Thymus (tissue), 11 donors: ENCODE measurements around the gene ATP6V1F. TPM values are rescaled to one million over a fixed set of nuclear protein-coding genes. Genes with fewer than 3 reads are reported as not detected.

Experiments
- DNase-seq, 9 donors: peaks; one replicate each; pipeline ENCODE4 v3.0.0-alpha.2; 2013; ENCODE audit warnings: low spot score in 9 of 9, low read depth in 6 of 9, missing footprints in 1 of 9
- H3K27ac ChIP-seq, 2 donors: one replicate each; pipeline ENCODE4 v1.5.1; 2013; ENCODE audit warnings: control low read depth in 1 of 2, low read depth in 1 of 2, low read length in 1 of 2, mild to moderate bottlenecking in 1 of 2, moderate library complexity in 1 of 2
- H3K27me3 ChIP-seq, 2 donors: one replicate each; pipeline ENCODE4 v1.5.1; 2013; ENCODE audit warnings: low read length in 1 of 2; ENCODE audit not compliant: control insufficient read depth in 2 of 2, insufficient read depth in 1 of 2
- H3K36me3 ChIP-seq, 2 donors: one replicate each; pipeline ENCODE4 v1.5.1; 2013; ENCODE audit warnings: low read length in 1 of 2, mild to moderate bottlenecking in 1 of 2, moderate library complexity in 1 of 2; ENCODE audit not compliant: control insufficient read depth in 2 of 2, insufficient read depth in 2 of 2
- H3K4me1 ChIP-seq, 2 donors: one replicate each; pipeline ENCODE4 v1.5.1; 2013; ENCODE audit warnings: low read length in 2 of 2; ENCODE audit not compliant: control insufficient read depth in 2 of 2, insufficient read depth in 2 of 2
- H3K4me3 ChIP-seq, 2 donors: one replicate each; pipeline ENCODE4 v1.5.1; 2013; ENCODE audit warnings: low read length in 2 of 2, control low read depth in 1 of 2, mild to moderate bottlenecking in 1 of 2
- H3K9me3 ChIP-seq, 2 donors: one replicate each; pipeline ENCODE4 v1.5.1; 2013; ENCODE audit warnings: low read length in 1 of 2, mild to moderate bottlenecking in 1 of 2; ENCODE audit not compliant: control insufficient read depth in 2 of 2, insufficient read depth in 1 of 2
- WGBS: extraction: QIAGEN DNeasy Blood & Tissue Kit; methylation state at CpG from one replicate; pipeline ENCODE4 v1.1.7; 2013; 5-methylcytosine and 5-hydroxymethylcytosine counted together
- polyA plus RNA-seq: library from polyadenylated mRNA; stranded (reverse); fragments of 200-250 nt; gene quantifications from one replicate; pipeline ENCODE4 v1.2.3, GENCODE V29; 2013
- total RNA-seq: library from RNA; stranded (reverse); fragments of 120-200 nt; gene quantifications from one replicate; pipeline ENCODE4 v1.2.4, GENCODE V29; 2013
- donor health status: healthy.

The ATP6V1F gene
- total and polyA plus RNA-seq, 2 donors, result 107 to 192 TPM

- Histone ChIP-seq H3K4me1 (no peaks in the 10 kb centered on the region), H3K27me3 (peaks cover 13 to 36% of the 10 kb centered on the region in 2 donors), H3K36me3 (no peaks in the 10 kb centered on the region), H3K27ac (no peak overlapping the region), H3K9me3 (peaks cover 0 to 3% of the 10 kb centered on the region in 2 donors), H3K4me3 (no peak overlapping the region)
- WGBS, result 96% methylated on average over 26 of the region's 26 CpGs
- DNase-seq, result no peak
Measured at GRCh38 chr7:128884561-128885369, 22.1 kb downstream of the ATP6V1F start.

DNA sequence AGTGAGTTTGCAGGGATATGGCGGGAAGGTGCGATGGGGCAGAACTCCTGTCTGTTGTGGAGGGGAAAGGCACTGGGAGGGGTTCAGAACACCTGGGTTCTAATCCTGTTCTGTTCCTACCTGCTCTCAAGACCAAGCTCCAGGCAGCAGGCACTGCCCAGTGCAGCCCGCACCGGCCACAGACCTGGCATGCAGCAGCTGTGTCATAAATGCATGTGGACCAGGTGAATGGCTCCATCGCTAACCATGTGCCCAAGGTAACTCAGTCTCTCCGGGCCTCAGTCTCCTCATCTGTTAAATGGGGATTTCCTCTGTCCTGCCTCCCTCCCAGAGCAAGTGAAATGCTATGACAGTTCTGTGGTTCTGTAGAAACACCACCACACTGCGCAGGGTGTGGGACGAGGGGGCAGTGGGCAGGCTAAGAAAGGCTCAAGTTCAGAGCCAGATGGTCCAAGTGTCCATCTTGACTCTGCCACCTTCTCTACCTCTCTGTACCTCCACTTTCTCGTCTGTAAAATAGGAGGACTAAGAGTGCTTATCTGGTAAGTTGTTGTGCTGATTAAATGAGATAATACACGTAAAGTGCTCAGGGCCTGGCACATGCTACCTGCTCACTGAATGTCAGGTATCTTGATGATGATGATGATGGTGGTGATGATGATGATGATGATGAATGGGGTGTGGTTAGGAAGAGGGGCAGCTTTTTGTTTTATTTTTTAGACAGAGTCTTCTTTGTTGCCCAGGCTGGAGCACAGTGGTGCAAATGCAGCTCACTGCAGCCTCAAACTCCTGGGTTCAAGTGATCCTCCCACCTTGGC is 22.9 kb downstream of the ATP6V1F start:
- DNase-seq, result no peak
- 96% methylated on average over 10 of the region's 10 CpGs for WGBS

GRCh38 chr7:128886391-128887168 is 23.9 kb downstream of the ATP6V1F start:
- Histone ChIP-seq H3K4me1 (no peaks in the 10 kb centered on the region), H3K4me3 (no peak overlapping the region), H3K36me3 (no peaks in the 10 kb centered on the region), H3K9me3 (peaks cover 1 to 3% of the 10 kb centered on the region in 2 donors), H3K27me3 (peaks cover 31 to 49% of the 10 kb centered on the region in 2 donors), H3K27ac (no peak overlapping the region)
- WGBS, result 60% methylated on average over 14 of the region's 14 CpGs
- DNase-seq, result no peak

More for the DNA sequence above, 22.9 kb downstream of the ATP6V1F start:
- Histone ChIP-seq H3K27ac (no peak overlapping the region), H3K27me3 (peaks cover 21 to 40% of the 10 kb centered on the region in 2 donors), H3K36me3 (no peaks in the 10 kb centered on the region), H3K4me1 (no peaks in the 10 kb centered on the region), H3K4me3 (no peak overlapping the region), H3K9me3 (peaks cover 0 to 3% of the 10 kb centered on the region in 2 donors)

GRCh38 chr7:128887169-128888038 is 24.7 kb downstream of the ATP6V1F start:
- 96% methylated on average over 7 of the region's 7 CpGs for WGBS
- Histone ChIP-seq H3K4me3 (no peak overlapping the region), H3K27ac (no peak overlapping the region), H3K9me3 (peaks cover 1 to 3% of the 10 kb centered on the region in 2 donors), H3K27me3 (peaks cover 36 to 56% of the 10 kb centered on the region in 2 donors), H3K36me3 (no peaks in the 10 kb centered on the region), H3K4me1 (no peaks in the 10 kb centered on the region)
- no peak for DNase-seq

DNA sequence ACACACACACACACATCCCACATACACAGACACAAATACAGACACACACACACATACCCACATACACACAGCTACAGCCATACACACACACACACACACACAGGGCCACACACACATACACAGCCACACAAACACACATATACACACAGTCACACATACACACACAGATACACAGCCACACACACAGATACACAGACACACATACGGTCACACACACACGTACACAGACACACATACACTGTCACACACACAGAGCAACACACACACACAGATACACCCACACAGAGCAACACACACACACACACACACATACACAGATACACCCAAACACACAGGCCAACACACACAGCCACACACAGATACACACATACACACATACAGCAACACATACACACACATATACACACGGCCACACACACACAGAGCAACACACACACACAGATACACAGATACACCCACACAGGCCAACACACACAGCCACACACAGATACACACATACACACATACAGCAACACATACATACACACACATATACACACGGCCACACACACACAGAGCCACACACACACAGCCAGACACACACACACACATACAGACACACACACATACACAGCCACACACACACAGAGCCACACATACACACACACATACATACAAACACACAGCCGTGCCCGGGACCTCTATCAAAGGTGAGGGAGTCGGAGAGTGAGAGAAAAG is 25.5 kb downstream of the ATP6V1F start:
- Histone ChIP-seq H3K27me3 (peaks cover 36 to 64% of the 10 kb centered on the region in 2 donors), H3K9me3 (peaks cover 1 to 3% of the 10 kb centered on the region in 2 donors), H3K4me1 (no peaks in the 10 kb centered on the region), H3K27ac (no peak overlapping the region), H3K4me3 (no peak overlapping the region), H3K36me3 (no peaks in the 10 kb centered on the region)
- DNase-seq, result no peak
- 95% methylated on average over 7 of the region's 7 CpGs for WGBS

GRCh38 chr7:128888756-128889095 is 26.1 kb downstream of the ATP6V1F start:
- H3K4me1 ChIP-seq, result no peaks in the 10 kb centered on the region
- no peak overlapping the region for H3K4me3 ChIP-seq
- no peak for DNase-seq
- no peaks in the 10 kb centered on the region for H3K36me3 ChIP-seq
- WGBS, result 92% methylated on average over 11 of the region's 11 CpGs
- peaks cover 36 to 67% of the 10 kb centered on the region in 2 donors for H3K27me3 ChIP-seq
- peaks cover under 1 to 1% of the 10 kb centered on the region in 2 donors for H3K9me3 ChIP-seq
- no peak overlapping the region for H3K27ac ChIP-seq

- WGBS, result 91% methylated on average over 8 of the region's 8 CpGs
- Histone ChIP-seq H3K36me3 (no peaks in the 10 kb centered on the region), H3K27me3 (peaks cover 36 to 70% of the 10 kb centered on the region in 2 donors), H3K9me3 (peaks cover 0 to 1% of the 10 kb centered on the region in 2 donors), H3K4me3 (no peak overlapping the region), H3K4me1 (no peaks in the 10 kb centered on the region), H3K27ac (no peak overlapping the region)
- DNase-seq, result no peak
Measured at GRCh38 chr7:128889121-128889520, 26.5 kb downstream of the ATP6V1F start.
